Vagina (tissue), 2 donors: ENCODE data around the gene ATP5PO.

Experiments used
- POLR2A ChIP-seq, 2 donors: fragments of 450-650 bp; IDR thresholded peaks; one replicate each; pipeline ENCODE4 v1.6.1; 2017; ENCODE audit warnings: antibody characterized with exemption in 2 of 2, mild to moderate bottlenecking in 2 of 2, moderate library complexity in 2 of 2
- POLR2AphosphoS5 ChIP-seq, 2 donors: sonication (generic); formaldehyde crosslinking; IDR thresholded peaks; one replicate each; pipeline ENCODE4 v1.9.0; 2017; ENCODE audit warnings: antibody characterized with exemption in 2 of 2, mild to moderate bottlenecking in 2 of 2, low read depth in 1 of 2; ENCODE audit not compliant: insufficient read depth in 1 of 2
- TF ChIP-seq, protein P1 (sequence below), 3 experiments: fragments of 450-650 bp in 2 of 3; fragments of 200-600 bp in 1 of 3; sonication (generic) in 1 of 3; IDR thresholded peaks; one replicate each; pipeline ENCODE4 v1.5.1; 2017 to 2019; ENCODE audit warnings: antibody characterized with exemption in 3 of 3, mild to moderate bottlenecking in 2 of 3, moderate library complexity in 2 of 3

DNA sequence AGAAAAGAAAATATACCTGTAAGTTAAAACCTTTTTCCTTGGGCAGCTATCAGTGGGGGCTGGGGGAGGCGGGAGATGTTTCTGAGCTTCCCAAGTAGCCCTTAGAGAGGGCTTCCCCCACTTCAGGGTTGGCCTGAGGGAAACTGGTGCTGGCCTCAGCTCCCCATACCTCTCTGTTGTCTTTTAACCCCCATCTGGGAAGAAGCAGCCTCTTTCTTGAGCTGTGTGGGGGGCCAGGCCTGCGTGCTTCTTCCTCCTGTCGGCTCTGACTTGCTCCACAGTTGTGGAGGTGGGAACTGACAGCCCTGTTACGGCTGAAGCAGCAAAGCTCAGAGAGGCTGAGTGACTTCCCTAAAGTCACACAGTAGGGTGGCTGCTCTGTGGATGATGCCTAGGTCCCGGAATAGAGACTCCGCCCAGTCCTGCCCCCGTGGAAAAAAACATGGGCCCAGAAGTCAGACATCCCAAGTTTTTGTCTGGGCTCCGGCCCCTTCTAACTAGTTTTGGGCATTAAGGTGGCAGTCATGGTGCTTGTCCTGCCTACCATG is 55.2 kb downstream of the ATP5PO start:
- TF ChIP-seq, protein P1, sequence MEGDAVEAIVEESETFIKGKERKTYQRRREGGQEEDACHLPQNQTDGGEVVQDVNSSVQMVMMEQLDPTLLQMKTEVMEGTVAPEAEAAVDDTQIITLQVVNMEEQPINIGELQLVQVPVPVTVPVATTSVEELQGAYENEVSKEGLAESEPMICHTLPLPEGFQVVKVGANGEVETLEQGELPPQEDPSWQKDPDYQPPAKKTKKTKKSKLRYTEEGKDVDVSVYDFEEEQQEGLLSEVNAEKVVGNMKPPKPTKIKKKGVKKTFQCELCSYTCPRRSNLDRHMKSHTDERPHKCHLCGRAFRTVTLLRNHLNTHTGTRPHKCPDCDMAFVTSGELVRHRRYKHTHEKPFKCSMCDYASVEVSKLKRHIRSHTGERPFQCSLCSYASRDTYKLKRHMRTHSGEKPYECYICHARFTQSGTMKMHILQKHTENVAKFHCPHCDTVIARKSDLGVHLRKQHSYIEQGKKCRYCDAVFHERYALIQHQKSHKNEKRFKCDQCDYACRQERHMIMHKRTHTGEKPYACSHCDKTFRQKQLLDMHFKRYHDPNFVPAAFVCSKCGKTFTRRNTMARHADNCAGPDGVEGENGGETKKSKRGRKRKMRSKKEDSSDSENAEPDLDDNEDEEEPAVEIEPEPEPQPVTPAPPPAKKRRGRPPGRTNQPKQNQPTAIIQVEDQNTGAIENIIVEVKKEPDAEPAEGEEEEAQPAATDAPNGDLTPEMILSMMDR (IDR thresholded peaks at IDR 0.05), result no peak
- TF ChIP-seq POLR2AphosphoS5 (IDR thresholded peaks at IDR 0.05; ENCODE audit: insufficient read depth in 1 of 2, low read depth in 1 of 2) (no peak), POLR2A (IDR thresholded peaks at IDR 0.05) (no peak)
